ENCODE data around the gene NFASC. TPM values are rescaled to one million over a fixed set of nuclear protein-coding genes. Genes with fewer than 3 reads are reported as not detected.

The NFASC gene
- total RNA-seq, 1 experiment from 2014 or later = 16.9 TPM

GRCh38 chr1:205064741-205065316, 194.2 kb downstream of the NFASC start:
- DNase-seq (ENCODE audit: low read depth, low spot score) = no peak
- no peak for ATAC-seq
- no peak overlapping the region for H3K27ac ChIP-seq (ENCODE audit: low read length)
- H3K36me3 ChIP-seq (ENCODE audit: control insufficient read depth, insufficient read depth, low read length) = no peaks in the 10 kb centered on the region
- intact Hi-C loops (cut with micrococcal nuclease; ENCODE audit: unreplicated experiment) (loop anchor here (5.0 to 10.0 kb wide), 2 partner anchors 192 to 260 kb away; no protein-coding TSS in a partner anchor), in situ Hi-C loops (cut with HindIII; ENCODE audit: low pct_unique_long_range_greater_than_20kb, low sequenced_read_pairs) (no loop called here)
- H3K4me1 ChIP-seq (ENCODE audit: control insufficient read depth, insufficient read depth, low read length) = no peaks in the 10 kb centered on the region; the same call in 1 of the 2 replicates
- no peaks in the 10 kb centered on the region for H3K27me3 ChIP-seq (ENCODE audit: control insufficient read depth, insufficient read depth, low read length)
- ChIA-PET POLR2A (no interaction called here), CTCF (no interaction called here)
- TF ChIP-seq TCF7L2 (IDR thresholded peaks at IDR 0.05; ENCODE audit: low read depth, low read length) (no peak), CTCF (IDR thresholded peaks at IDR 0.05) (no peak), SIN3A (IDR thresholded peaks at IDR 0.05; ENCODE audit: borderline replicate concordance, insufficient read depth, low read depth, low read length) (no peak), POLR2AphosphoS5 (IDR thresholded peaks at IDR 0.05; ENCODE audit: low read depth, low read length) (no peak), REST (IDR thresholded peaks at IDR 0.05; ENCODE audit: insufficient read depth in 1 of 2, low read depth in 2 of 2, low read length in 1 of 2) (no peak)
- H3K4me3 ChIP-seq (ENCODE audit: low read depth in 2 of 2, low read length in 2 of 2) = no peak overlapping the region
- no TSS peak for BruUV-seq (replicated peaks)
- no peaks in the 10 kb centered on the region for H3K9me3 ChIP-seq (ENCODE audit: control insufficient read depth, insufficient read depth, low read depth, low read length)

- no TSS peak for BruUV-seq (replicated peaks)
- CTCF ChIA-PET = interaction anchor here (0.6 to 1.2 kb wide), 3 partner anchors 10 to 205 kb away, joined by 3 to 9 read pairs (median 8); no protein-coding TSS in a partner anchor
- no peaks in the 10 kb centered on the region for H3K9me3 ChIP-seq (ENCODE audit: control insufficient read depth, insufficient read depth, low read depth, low read length)
- no peaks in the 10 kb centered on the region for H3K36me3 ChIP-seq (ENCODE audit: control insufficient read depth, insufficient read depth, low read length)
- H3K27me3 ChIP-seq (ENCODE audit: control insufficient read depth, insufficient read depth, low read length) = no peaks in the 10 kb centered on the region
- H3K4me1 ChIP-seq (ENCODE audit: control insufficient read depth, insufficient read depth, low read length) = no peaks in the 10 kb centered on the region; the same call in 1 of the 2 replicates
- no peak for TF ChIP-seq CTCF (IDR thresholded peaks at IDR 0.05)
- no peak for DNase-seq (ENCODE audit: low read depth, low spot score)
- in situ Hi-C loops (cut with HindIII; ENCODE audit: low pct_unique_long_range_greater_than_20kb, low sequenced_read_pairs) = no loop called here
- intact Hi-C loops (cut with micrococcal nuclease; ENCODE audit: unreplicated experiment) = loop anchor here (5.0 to 10.0 kb wide), 2 partner anchors 192 to 261 kb away; no protein-coding TSS in a partner anchor
- POLR2A ChIA-PET = no interaction called here
- no peak for ATAC-seq
- H3K4me3 ChIP-seq (ENCODE audit: low read depth in 2 of 2, low read length in 2 of 2) = no peak overlapping the region
- no peak overlapping the region for H3K27ac ChIP-seq (ENCODE audit: low read length)
Measured at GRCh38 chr1:205065666-205066065, 195.0 kb downstream of the NFASC start.
